Measurements from ENCODE around the gene KLK3. TPM values are rescaled to one million over a fixed set of nuclear protein-coding genes. Genes with fewer than 3 reads are reported as not detected.

The KLK3 gene
- total RNA-seq, 3 donors from 2014 or later: 0.32 to 45.2 TPM; not detected in 1

GRCh38 chr19:50850738-50851137 is 4.0 kb upstream of the KLK3 start:
- TF ChIP-seq POLR2AphosphoS5 (IDR thresholded peaks at IDR 0.05) (no peak), CTCF (IDR thresholded peaks at IDR 0.05) (no peak), POLR2A (IDR thresholded peaks at IDR 0.05) (no peak)
- H3K4me3 ChIP-seq: no peak overlapping the region
- H3K9me3 ChIP-seq: no peaks in the 10 kb centered on the region
- no peak for DNase-seq (ENCODE audit: low spot score in 2 of 2)
- H3K27ac ChIP-seq: no peak overlapping the region
- H3K36me3 ChIP-seq: no peaks in the 10 kb centered on the region
- H3K27me3 ChIP-seq: peaks cover 0 to 18% of the 10 kb centered on the region in 2 donors
- H3K4me1 ChIP-seq: no peaks in the 10 kb centered on the region
- intact Hi-C loops (cut with DNase I; ENCODE audit: low total_unique reads): no loop called here

DNA sequence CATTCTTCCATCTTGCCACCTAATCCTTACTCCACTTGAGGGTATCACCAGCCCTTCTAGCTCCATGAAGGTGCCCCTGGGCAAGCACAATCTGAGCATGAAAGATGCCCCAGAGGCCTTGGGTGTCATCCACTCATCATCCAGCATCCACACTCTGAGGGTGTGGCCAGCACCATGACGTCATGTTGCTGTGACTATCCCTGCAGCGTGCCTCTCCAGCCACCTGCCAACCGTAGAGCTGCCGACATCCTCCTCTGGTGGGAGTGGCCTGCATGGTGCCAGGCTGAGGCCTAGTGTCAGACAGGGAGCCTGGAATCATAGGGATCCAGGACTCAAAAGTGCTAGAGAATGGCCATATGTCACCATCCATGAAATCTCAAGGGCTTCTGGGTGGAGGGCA is 3.1 kb upstream of the KLK3 start:
- Histone ChIP-seq H3K27me3 (peaks cover 0 to 25% of the 10 kb centered on the region in 2 donors), H3K27ac (no peak overlapping the region), H3K4me1 (no peaks in the 10 kb centered on the region), H3K36me3 (no peaks in the 10 kb centered on the region), H3K4me3 (no peak overlapping the region), H3K9me3 (no peaks in the 10 kb centered on the region)
- intact Hi-C loops (cut with DNase I; ENCODE audit: low total_unique reads): no loop called here
- no peak for TF ChIP-seq POLR2AphosphoS5 (IDR thresholded peaks at IDR 0.05)
- DNase-seq (ENCODE audit: low spot score in 2 of 2): no peak

DNA sequence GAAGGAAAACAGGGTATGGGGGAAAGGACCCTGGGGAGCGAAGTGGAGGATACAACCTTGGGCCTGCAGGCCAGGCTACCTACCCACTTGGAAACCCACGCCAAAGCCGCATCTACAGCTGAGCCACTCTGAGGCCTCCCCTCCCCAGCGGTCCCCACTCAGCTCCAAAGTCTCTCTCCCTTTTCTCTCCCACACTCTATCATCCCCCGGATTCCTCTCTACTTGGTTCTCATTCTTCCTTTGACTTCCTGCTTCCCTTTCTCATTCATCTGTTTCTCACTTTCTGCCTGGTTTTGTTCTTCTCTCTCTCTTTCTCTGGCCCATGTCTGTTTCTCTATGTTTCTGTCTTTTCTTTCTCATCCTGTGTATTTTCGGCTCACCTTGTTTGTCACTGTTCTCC is 2.7 kb downstream of the KLK3 start:
- H3K27me3 ChIP-seq: peaks cover 0 to 57% of the 10 kb centered on the region in 2 donors
- no peaks in the 10 kb centered on the region for H3K36me3 ChIP-seq
- H3K4me3 ChIP-seq: no peak overlapping the region
- H3K4me1 ChIP-seq: no peaks in the 10 kb centered on the region
- no peak for DNase-seq (ENCODE audit: low spot score in 2 of 2)
- intact Hi-C loops (cut with DNase I; ENCODE audit: low total_unique reads): no loop called here
- no peak overlapping the region for H3K27ac ChIP-seq
- no peaks in the 10 kb centered on the region for H3K9me3 ChIP-seq
- TF ChIP-seq POLR2A (IDR thresholded peaks at IDR 0.05): no peak

DNA sequence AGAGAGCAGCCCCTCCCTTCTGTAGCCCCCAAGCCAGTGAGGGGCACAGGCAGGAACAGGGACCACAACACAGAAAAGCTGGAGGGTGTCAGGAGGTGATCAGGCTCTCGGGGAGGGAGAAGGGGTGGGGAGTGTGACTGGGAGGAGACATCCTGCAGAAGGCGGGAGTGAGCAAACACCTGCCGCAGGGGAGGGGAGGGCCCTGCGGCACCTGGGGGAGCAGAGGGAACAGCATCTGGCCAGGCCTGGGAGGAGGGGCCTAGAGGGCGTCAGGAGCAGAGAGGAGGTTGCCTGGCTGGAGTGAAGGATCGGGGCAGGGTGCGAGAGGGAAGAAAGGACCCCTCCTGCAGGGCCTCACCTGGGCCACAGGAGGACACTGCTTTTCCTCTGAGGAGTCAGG is 4.2 kb downstream of the KLK3 start:
- intact Hi-C loops (cut with DNase I; ENCODE audit: low total_unique reads): no loop called here
- DNase-seq (ENCODE audit: low spot score in 2 of 2): no peak
- no peaks in the 10 kb centered on the region for H3K9me3 ChIP-seq
- no peak overlapping the region for H3K4me3 ChIP-seq
- peaks cover 0 to 65% of the 10 kb centered on the region in 2 donors for H3K27me3 ChIP-seq
- no peaks in the 10 kb centered on the region for H3K4me1 ChIP-seq
- H3K36me3 ChIP-seq: no peaks in the 10 kb centered on the region
- TF ChIP-seq CTCF (IDR thresholded peaks at IDR 0.05): no peak
- no peak for TF ChIP-seq POLR2A (IDR thresholded peaks at IDR 0.05)
- TF ChIP-seq POLR2AphosphoS5 (IDR thresholded peaks at IDR 0.05): no peak
- H3K27ac ChIP-seq: no peak overlapping the region

GRCh38 chr19:50859849-50860248 is 5.1 kb downstream of the KLK3 start:
- H3K36me3 ChIP-seq: no peaks in the 10 kb centered on the region
- intact Hi-C loops (cut with DNase I; ENCODE audit: low total_unique reads): no loop called here
- DNase-seq (ENCODE audit: low spot score in 2 of 2): no peak
- no peak overlapping the region for H3K4me3 ChIP-seq
- no peaks in the 10 kb centered on the region for H3K9me3 ChIP-seq
- no peak for TF ChIP-seq POLR2AphosphoS5 (IDR thresholded peaks at IDR 0.05)
- no peak for TF ChIP-seq POLR2A (IDR thresholded peaks at IDR 0.05)
- no peak for TF ChIP-seq CTCF (IDR thresholded peaks at IDR 0.05)
- no peak overlapping the region for H3K27ac ChIP-seq
- peaks cover 0 to 57% of the 10 kb centered on the region in 2 donors for H3K27me3 ChIP-seq
- H3K4me1 ChIP-seq: no peaks in the 10 kb centered on the region

DNA sequence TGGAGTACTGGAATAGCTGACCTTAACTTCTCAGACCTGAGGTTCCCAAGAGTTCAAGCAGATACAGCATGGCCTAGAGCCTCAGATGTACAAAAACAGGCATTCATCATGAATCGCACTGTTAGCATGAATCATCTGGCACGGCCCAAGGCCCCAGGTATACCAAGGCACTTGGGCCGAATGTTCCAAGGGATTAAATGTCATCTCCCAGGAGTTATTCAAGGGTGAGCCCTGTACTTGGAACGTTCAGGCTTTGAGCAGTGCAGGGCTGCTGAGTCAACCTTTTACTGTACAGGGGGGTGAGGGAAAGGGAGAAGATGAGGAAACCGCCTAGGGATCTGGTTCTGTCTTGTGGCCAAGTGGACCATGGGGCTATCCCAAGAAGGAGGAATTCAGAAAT is 6.3 kb downstream of the KLK3 start:
- intact Hi-C loops (cut with DNase I; ENCODE audit: low total_unique reads): no loop called here
- TF ChIP-seq CTCF (IDR thresholded peaks at IDR 0.05) (no peak), POLR2A (IDR thresholded peaks at IDR 0.05) (no peak), POLR2AphosphoS5 (IDR thresholded peaks at IDR 0.05) (no peak)
- no peaks in the 10 kb centered on the region for H3K36me3 ChIP-seq
- no peaks in the 10 kb centered on the region for H3K4me1 ChIP-seq
- peaks cover 0 to 45% of the 10 kb centered on the region in 2 donors for H3K27me3 ChIP-seq
- H3K9me3 ChIP-seq: no peaks in the 10 kb centered on the region
- DNase-seq (ENCODE audit: low spot score in 2 of 2): no peak
- no peak overlapping the region for H3K27ac ChIP-seq
- no peak overlapping the region for H3K4me3 ChIP-seq
